HepG2 (cell line): Measurements from ENCODE around the gene CCDC142. TPM values are rescaled to one million over a fixed set of nuclear protein-coding genes. Genes with fewer than 3 reads are reported as not detected.
A peak's percentile ranks its signal among the peaks of the same experiment; 100 is the strongest.

ENCODE experiments used
- HHEX ChIP-seq: IDR thresholded peaks from 2 replicates; pipeline ENCODE4 v1.6.1; 2016; ENCODE audit warnings: control low read depth
- MEIS1 ChIP-seq: sonication (generic); formaldehyde crosslinking; IDR thresholded peaks from 2 replicates; pipeline ENCODE4 v1.9.0; 2021; ENCODE audit warnings: mild to moderate bottlenecking, missing genetic modification reagents, moderate library complexity, borderline replicate concordance
- PHF5A ChIP-seq: IDR thresholded peaks from one replicate; pipeline ENCODE4 v1.6.1; 2018; ENCODE audit warnings: low read depth, missing genetic modification reagents; ENCODE audit not compliant: unreplicated experiment
- PHF8 ChIP-seq: sonication (generic); formaldehyde crosslinking; IDR thresholded peaks from 2 replicates; pipeline ENCODE4 v1.5.0; 2020; ENCODE audit warnings: missing genetic modification reagents
- RARG ChIP-seq: sonication (generic); formaldehyde crosslinking; IDR thresholded peaks from 2 replicates; pipeline ENCODE4 v1.4.0; 2020; ENCODE audit warnings: low read depth, mild to moderate bottlenecking, missing genetic modification reagents
- ZBTB42 ChIP-seq: sonication (generic); formaldehyde crosslinking; IDR thresholded peaks from 2 replicates; pipeline ENCODE4 v1.5.0; 2020; ENCODE audit warnings: mild to moderate bottlenecking, missing genetic modification reagents
- ZMYM4 ChIP-seq: sonication (generic); formaldehyde crosslinking; IDR thresholded peaks from 2 replicates; pipeline ENCODE4 v1.8.1; 2023; ENCODE audit warnings: mild to moderate bottlenecking, missing genetic modification reagents
- ZNF652 ChIP-seq: IDR thresholded peaks from 2 replicates; pipeline ENCODE4 v1.6.1; 2016; ENCODE audit warnings: low read depth, borderline replicate concordance
- ZNF749 ChIP-seq: sonication (generic); formaldehyde crosslinking; IDR thresholded peaks from 2 replicates; pipeline ENCODE4 v1.8.0; 2022; ENCODE audit warnings: mild to moderate bottlenecking, missing genetic modification reagents, moderate library complexity, borderline replicate concordance
- polyA plus RNA-seq, 8 experiments: library from polyadenylated mRNA; depleted of rRNA in 3 of 8; stranded (reverse) in 7 of 8; unstranded in 1 of 8; fragments of >200 nt; fragmentation: Illumina TruSeq in 4 of 8; extraction: Trizol in 4 of 8; gene quantifications; 2 replicates each; pipeline versions ENCODE4 v1.2.1 to v1.2.3, GENCODE V29; 2011 to 2016; ENCODE audit warnings: low read depth in 4 of 8, missing spikeins in 1 of 8, mixed read lengths in 1 of 8; ENCODE audit not compliant: insufficient read depth in 1 of 8
- total RNA-seq, 5 experiments: library from RNA; depleted of rRNA; stranded (reverse); fragments of >200 nt; fragmentation: Illumina TruSeq; extraction: Trizol; gene quantifications; 2 replicates each; pipeline ENCODE4 v1.2.3, GENCODE V29; 2016; ENCODE audit warnings: low read depth in 1 of 5
- TF ChIP-seq, protein P1 (sequence below): sonication (generic); formaldehyde crosslinking; IDR thresholded peaks from 2 replicates; pipeline ENCODE4 v1.8.1; 2022; ENCODE audit warnings: low read depth, mild to moderate bottlenecking, missing genetic modification reagents

The CCDC142 gene
- total and polyA plus RNA-seq, 2 of the 13 experiments (the other 11 are each of a cell fraction or from before 2014, with no cell fraction given), result 14.7 to 30.4 TPM

DNA sequence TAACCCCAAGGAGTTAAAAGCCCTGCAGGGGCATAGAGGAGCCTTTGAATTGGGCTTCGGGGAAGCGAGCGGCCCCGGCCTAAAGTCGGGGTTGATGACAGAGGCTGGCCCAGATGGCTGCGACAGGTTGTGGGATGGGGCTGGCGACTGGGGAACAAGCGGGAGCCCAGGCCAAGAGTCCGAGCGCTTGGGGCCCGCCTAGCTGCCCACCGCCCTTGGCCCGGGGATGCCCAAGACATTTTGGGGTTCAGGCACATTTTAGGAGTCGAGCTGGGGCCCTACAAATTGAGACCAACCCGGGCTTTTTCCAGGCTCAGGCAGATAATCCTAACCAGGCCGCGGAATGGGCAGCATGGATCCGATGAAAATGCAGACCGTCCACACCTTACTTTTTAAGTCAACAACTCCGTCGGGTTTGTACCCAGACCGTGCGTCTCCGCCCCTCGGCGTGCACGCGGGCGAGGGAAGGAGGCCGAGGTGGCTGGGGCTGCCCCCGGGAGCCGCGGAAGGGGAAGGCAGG, 41.6 kb downstream of the CCDC142 start (continued):
- TF ChIP-seq, protein P1, sequence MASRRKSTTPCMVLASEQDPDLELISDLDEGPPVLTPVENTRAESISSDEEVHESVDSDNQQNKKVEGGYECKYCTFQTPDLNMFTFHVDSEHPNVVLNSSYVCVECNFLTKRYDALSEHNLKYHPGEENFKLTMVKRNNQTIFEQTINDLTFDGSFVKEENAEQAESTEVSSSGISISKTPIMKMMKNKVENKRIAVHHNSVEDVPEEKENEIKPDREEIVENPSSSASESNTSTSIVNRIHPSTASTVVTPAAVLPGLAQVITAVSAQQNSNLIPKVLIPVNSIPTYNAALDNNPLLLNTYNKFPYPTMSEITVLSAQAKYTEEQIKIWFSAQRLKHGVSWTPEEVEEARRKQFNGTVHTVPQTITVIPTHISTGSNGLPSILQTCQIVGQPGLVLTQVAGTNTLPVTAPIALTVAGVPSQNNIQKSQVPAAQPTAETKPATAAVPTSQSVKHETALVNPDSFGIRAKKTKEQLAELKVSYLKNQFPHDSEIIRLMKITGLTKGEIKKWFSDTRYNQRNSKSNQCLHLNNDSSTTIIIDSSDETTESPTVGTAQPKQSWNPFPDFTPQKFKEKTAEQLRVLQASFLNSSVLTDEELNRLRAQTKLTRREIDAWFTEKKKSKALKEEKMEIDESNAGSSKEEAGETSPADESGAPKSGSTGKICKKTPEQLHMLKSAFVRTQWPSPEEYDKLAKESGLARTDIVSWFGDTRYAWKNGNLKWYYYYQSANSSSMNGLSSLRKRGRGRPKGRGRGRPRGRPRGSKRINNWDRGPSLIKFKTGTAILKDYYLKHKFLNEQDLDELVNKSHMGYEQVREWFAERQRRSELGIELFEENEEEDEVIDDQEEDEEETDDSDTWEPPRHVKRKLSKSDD (CRISPR knock-in tag), result no peak
- no peak for TF ChIP-seq ZNF749
- TF ChIP-seq PHF8 (CRISPR knock-in tag), result no peak
- TF ChIP-seq PHF5A (CRISPR knock-in tag), result peak; percentile 13
- no peak for TF ChIP-seq ZMYM4 (CRISPR knock-in tag)
- no peak for TF ChIP-seq ZNF652
- TF ChIP-seq HHEX (CRISPR knock-in tag), result no peak
- TF ChIP-seq MEIS1 (CRISPR knock-in tag), result peak; percentile 16; the same call in 1 of the 2 replicates
- TF ChIP-seq RARG (CRISPR knock-in tag), result no peak; the same call in 1 of the 2 replicates
- no peak for TF ChIP-seq ZBTB42
